Measurements from ENCODE around the gene SLC12A8.

DNA sequence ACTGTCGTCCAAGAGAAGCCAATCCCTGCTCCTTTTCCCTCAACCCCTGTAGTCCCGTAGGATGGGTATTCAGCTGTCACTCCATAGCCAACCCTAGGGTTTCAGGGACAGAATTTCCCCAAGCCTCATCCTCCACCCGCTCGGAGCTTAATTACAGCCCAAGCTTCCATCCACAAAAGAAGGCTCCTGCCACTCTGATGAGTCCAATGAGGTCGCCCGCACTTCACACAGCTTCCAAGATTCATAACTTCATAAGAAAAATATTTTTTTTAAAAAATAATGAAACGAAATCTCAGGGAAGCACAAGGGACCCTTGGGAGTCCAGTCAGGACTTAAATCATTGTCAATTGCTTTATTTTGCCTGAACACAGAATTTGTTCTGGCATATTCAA lies 75.6 kb downstream of the SLC12A8 start:
- TF ChIP-seq, protein P1, sequence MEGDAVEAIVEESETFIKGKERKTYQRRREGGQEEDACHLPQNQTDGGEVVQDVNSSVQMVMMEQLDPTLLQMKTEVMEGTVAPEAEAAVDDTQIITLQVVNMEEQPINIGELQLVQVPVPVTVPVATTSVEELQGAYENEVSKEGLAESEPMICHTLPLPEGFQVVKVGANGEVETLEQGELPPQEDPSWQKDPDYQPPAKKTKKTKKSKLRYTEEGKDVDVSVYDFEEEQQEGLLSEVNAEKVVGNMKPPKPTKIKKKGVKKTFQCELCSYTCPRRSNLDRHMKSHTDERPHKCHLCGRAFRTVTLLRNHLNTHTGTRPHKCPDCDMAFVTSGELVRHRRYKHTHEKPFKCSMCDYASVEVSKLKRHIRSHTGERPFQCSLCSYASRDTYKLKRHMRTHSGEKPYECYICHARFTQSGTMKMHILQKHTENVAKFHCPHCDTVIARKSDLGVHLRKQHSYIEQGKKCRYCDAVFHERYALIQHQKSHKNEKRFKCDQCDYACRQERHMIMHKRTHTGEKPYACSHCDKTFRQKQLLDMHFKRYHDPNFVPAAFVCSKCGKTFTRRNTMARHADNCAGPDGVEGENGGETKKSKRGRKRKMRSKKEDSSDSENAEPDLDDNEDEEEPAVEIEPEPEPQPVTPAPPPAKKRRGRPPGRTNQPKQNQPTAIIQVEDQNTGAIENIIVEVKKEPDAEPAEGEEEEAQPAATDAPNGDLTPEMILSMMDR (conservative IDR thresholded peaks at IDR 0.05; ENCODE audit: low read length): no peak
- no peak for TF ChIP-seq EZH2phosphoT487 (IDR thresholded peaks at IDR 0.05; ENCODE audit: borderline replicate concordance)

Measured in Loucy (cell line).